ENCODE results near the gene ACACB. TPM values are rescaled to one million over a fixed set of nuclear protein-coding genes. Genes with fewer than 3 reads are reported as not detected.

ACACB gene
- total RNA-seq, 6 experiments from 2014 or later, result 107 to 237 (median 187) TPM

- intact Hi-C loops (cut with DNase I), result no loop called here
- no peaks in the 10 kb centered on the region for H3K9me3 ChIP-seq
- TF ChIP-seq POLR2A (IDR thresholded peaks at IDR 0.05) (no peak), CTCF (IDR thresholded peaks at IDR 0.05) (no peak)
- DNase-seq (peak in 1 of 3 donors; percentile 42), ATAC-seq (no peak)
- no peaks in the 10 kb centered on the region for H3K36me3 ChIP-seq
- no peak overlapping the region for H3K4me3 ChIP-seq
- no peak overlapping the region for H3K27ac ChIP-seq
- H3K27me3 ChIP-seq, result no peaks in the 10 kb centered on the region
- 89% methylated on average over 3 of the region's 18 CpGs for WGBS (ENCODE audit: insufficient coverage, low coverage, low lambda C conversion rate, missing lambda C conversion rate)
- no peaks in the 10 kb centered on the region for H3K4me1 ChIP-seq
Observed at GRCh38 chr12:109290061-109290460, 173.7 kb downstream of the ACACB start.

GRCh38 chr12:109291117-109291516 is 174.7 kb downstream of the ACACB start:
- DNase-seq (no peak), ATAC-seq (no peak)
- H3K4me1 ChIP-seq, result no peaks in the 10 kb centered on the region
- no peak overlapping the region for H3K4me3 ChIP-seq
- no peaks in the 10 kb centered on the region for H3K27me3 ChIP-seq
- H3K36me3 ChIP-seq, result no peaks in the 10 kb centered on the region
- 56% methylated on average over 4 of the region's 15 CpGs for WGBS (ENCODE audit: insufficient coverage, low coverage, low lambda C conversion rate, missing lambda C conversion rate)
- no peak for TF ChIP-seq CTCF (IDR thresholded peaks at IDR 0.05)
- TF ChIP-seq POLR2A (IDR thresholded peaks at IDR 0.05), result no peak
- no peaks in the 10 kb centered on the region for H3K9me3 ChIP-seq
- no peak overlapping the region for H3K27ac ChIP-seq
- intact Hi-C loops (cut with DNase I), result no loop called here

- Histone ChIP-seq H3K27me3 (no peaks in the 10 kb centered on the region), H3K9me3 (no peaks in the 10 kb centered on the region), H3K27ac (no peak overlapping the region), H3K36me3 (no peaks in the 10 kb centered on the region), H3K4me1 (no peaks in the 10 kb centered on the region), H3K4me3 (no peak overlapping the region)
- TF ChIP-seq CTCF (IDR thresholded peaks at IDR 0.05), result no peak
- no peak for TF ChIP-seq POLR2A (IDR thresholded peaks at IDR 0.05)
- WGBS (ENCODE audit: insufficient coverage, low coverage, low lambda C conversion rate, missing lambda C conversion rate), result 44% methylated on average over 12 of the region's 31 CpGs
- ATAC-seq (no peak), DNase-seq (no peak)
- intact Hi-C loops (cut with DNase I), result no loop called here
Observed at GRCh38 chr12:109291521-109292341, 175.3 kb downstream of the ACACB start.

GRCh38 chr12:109292342-109292711 is 175.9 kb downstream of the ACACB start:
- H3K4me1 ChIP-seq, result no peaks in the 10 kb centered on the region
- no peak overlapping the region for H3K4me3 ChIP-seq
- no peak for DNase-seq
- no peak for ATAC-seq
- TF ChIP-seq CTCF (IDR thresholded peaks at IDR 0.05) (no peak), POLR2A (IDR thresholded peaks at IDR 0.05) (no peak)
- no peaks in the 10 kb centered on the region for H3K27me3 ChIP-seq
- no peaks in the 10 kb centered on the region for H3K9me3 ChIP-seq
- intact Hi-C loops (cut with DNase I), result no loop called here
- no peak overlapping the region for H3K27ac ChIP-seq
- H3K36me3 ChIP-seq, result no peaks in the 10 kb centered on the region
- 78% methylated on average over 3 of the region's 5 CpGs for WGBS (ENCODE audit: insufficient coverage, low coverage, low lambda C conversion rate, missing lambda C conversion rate)
